K562 (cell line): ENCODE results near the gene MAP4. TPM values are rescaled to one million over a fixed set of nuclear protein-coding genes. Genes with fewer than 3 reads are reported as not detected.
A peak's percentile ranks its signal among the peaks of the same experiment; 100 is the strongest.

ENCODE experiments used
- ATAC-seq: fragments of 200-7000 bp; cut with Tn5 transposase; 3 replicates; pipeline ENCODE4 v1.9.1; 2020; ENCODE audit warnings: moderate library complexity
- BruUV-seq: library from RNA; stranded (reverse); fragments of 400-500 nt; replicated peaks from 2 replicates; lab custom pipeline; 2021; lab: Mats Ljungman, UMichigan
- CTCF ChIA-PET: fragments of 300-600 bp; formaldehyde crosslinking; extraction: SDS; loops from one replicate; lab custom pipeline; 2021; ENCODE audit warnings: low intra/inter-chr PET ratio; lab: Yijun Ruan, JAX
- POLR2A ChIA-PET: fragments of 300-600, 350-650 bp; sonication (Branson Sonifier 250); formaldehyde crosslinking; extraction: SDS; loops from one replicate; lab custom pipeline; 2021; ENCODE audit warnings: antibody characterized with exemption, inconsistent platforms; lab: Yijun Ruan, JAX
- DNase-seq, 4 experiments: peaks; one replicate each; pipeline versions ENCODE4 v3.0.0 to v3.0.0-alpha.2; 2011 to 2018; ENCODE audit warnings: low spot score in 3 of 4, mixed read lengths in 3 of 4; ENCODE audit errors: extremely low read depth in 1 of 4
- FAIRE-seq: peaks from 2 replicates; lab custom pipeline; 2011; peaks lifted over from hg19 to GRCh38; lab: Jason Lieb, UNC
- H2AFZ ChIP-seq: 2 replicates; pipeline ENCODE4 v1.6.0; 2011; ENCODE audit warnings: low read depth, low read length, control low read depth, inconsistent platforms
- H3K27ac ChIP-seq: fragments of 200-600 bp; 3 replicates; pipeline ENCODE4 v1.8.0; 2011; ENCODE audit warnings: low read depth, mild to moderate bottlenecking, control low read depth, inconsistent platforms, low read length, moderate library complexity, mixed read lengths; ENCODE audit errors: extremely low read depth
- H3K27me3 ChIP-seq, 2 experiments: fragments of 300-600 bp in 1 of 2; 2 replicates in 1 of 2; 3 replicates in 1 of 2; pipeline versions ENCODE4 v1.6.0 to v1.8.0; 2011; ENCODE audit warnings: inconsistent platforms in 2 of 2, low read length in 2 of 2, mild to moderate bottlenecking in 1 of 2, mixed read lengths in 1 of 2, moderate library complexity in 1 of 2; ENCODE audit not compliant: control insufficient read depth in 2 of 2, insufficient read depth in 2 of 2
- H3K36me3 ChIP-seq: fragments of 300-600 bp; 3 replicates; pipeline ENCODE4 v1.8.0; 2011; ENCODE audit warnings: mild to moderate bottlenecking, low read length, inconsistent platforms; ENCODE audit not compliant: control insufficient read depth, insufficient read depth
- H3K4me1 ChIP-seq, 2 experiments: fragments of 200-600 bp in 1 of 2; replicated peaks in 1 of 2; 2 replicates in 1 of 2; 3 replicates in 1 of 2; pipeline versions ENCODE4 v1.5.1 to v1.8.0; 2011; ENCODE audit warnings: inconsistent platforms in 2 of 2, low read length in 2 of 2, mild to moderate bottlenecking in 1 of 2, mixed read lengths in 1 of 2, moderate library complexity in 1 of 2; ENCODE audit not compliant: control insufficient read depth in 2 of 2, insufficient read depth in 2 of 2
- H3K4me2 ChIP-seq: 2 replicates; pipeline ENCODE4 v1.6.1; 2011; ENCODE audit warnings: low read length, control low read depth, inconsistent platforms, mixed read lengths; ENCODE audit not compliant: insufficient read depth
- H3K4me3 ChIP-seq: fragments of 200-600 bp; sonication (generic), shearing (Covaris generic); 2 replicates; pipeline ENCODE4 v1.5.1; 2016; ENCODE audit warnings: control low read depth, inconsistent platforms
- H3K79me2 ChIP-seq: fragments of 200-600 bp; 3 replicates; pipeline ENCODE4 v1.8.0; 2011; ENCODE audit warnings: low read length, inconsistent platforms; ENCODE audit not compliant: control insufficient read depth, insufficient read depth
- H3K9ac ChIP-seq, 2 experiments: 2 replicates each; pipeline versions ENCODE4 v1.6.0 to v1.6.1; 2011; ENCODE audit warnings: low read depth in 2 of 2, low read length in 2 of 2, control low read depth in 1 of 2, inconsistent platforms in 1 of 2, mild to moderate bottlenecking in 1 of 2, mixed read lengths in 1 of 2; ENCODE audit not compliant: insufficient read depth in 1 of 2
- H3K9me1 ChIP-seq: one replicate; pipeline ENCODE4 v1.6.0; 2011; ENCODE audit warnings: inconsistent platforms, mild to moderate bottlenecking, low read length, moderate library complexity; ENCODE audit not compliant: control insufficient read depth, insufficient read depth
- H3K9me3 ChIP-seq: replicated peaks from 2 replicates; pipeline ENCODE4 v1.5.1; 2011; ENCODE audit warnings: low read depth, low read length, inconsistent platforms; ENCODE audit not compliant: control insufficient read depth, insufficient read depth
- H4K20me1 ChIP-seq: replicated peaks from 2 replicates; pipeline ENCODE4 v1.6.1; 2011; ENCODE audit warnings: low read length, inconsistent platforms, mixed read lengths; ENCODE audit not compliant: control insufficient read depth, insufficient read depth
- ELF4 ChIP-seq: fragments of 450-650 bp; formaldehyde crosslinking; IDR thresholded peaks from 2 replicates; pipeline ENCODE4 v1.4.0; 2022; ENCODE audit warnings: missing genetic modification characterization
- NFIC ChIP-seq: fragments of 450-650 bp; IDR thresholded peaks from 2 replicates; pipeline ENCODE4 v1.6.1; 2017; ENCODE audit warnings: mild to moderate bottlenecking, inconsistent platforms
- POLR2AphosphoS5 ChIP-seq: IDR thresholded peaks from 2 replicates; pipeline ENCODE4 v1.6.1; 2011; ENCODE audit warnings: mild to moderate bottlenecking, low read depth, low read length, moderate library complexity; ENCODE audit not compliant: control insufficient read depth, insufficient read depth
- SUPT5H ChIP-seq: fragments of 450-650 bp; IDR thresholded peaks from 2 replicates; pipeline ENCODE4 v1.6.1; 2016
- ZNF717 ChIP-seq: fragments of 250-450 bp; sonication (Bioruptor Pico); IDR thresholded peaks from 2 replicates; pipeline ENCODE4 v1.5.0; 2021
- WGBS: fragments of 100-300 bp; shearing (Covaris generic); methylation state at CpG from one replicate; pipeline ENCODE4 v1.1.6; 2016; ENCODE audit warnings: low coverage, mixed read lengths; ENCODE audit not compliant: insufficient coverage; ENCODE audit errors: missing lambda C conversion rate; 5-methylcytosine and 5-hydroxymethylcytosine counted together
- in situ Hi-C: fragments of 300-500 bp; cut with MboI; formaldehyde crosslinking; loops from 4 replicates; pipeline ENCODE4 v1.15.0; 2018; ENCODE audit warnings: inconsistent platforms, mixed read lengths
- intact Hi-C: fragments of 100-400 bp; cut with micrococcal nuclease; formaldehyde crosslinking; loops from 2 replicates; pipeline ENCODE4 v1.14.2; 2022
- polyA plus RNA-seq, 8 experiments: library from polyadenylated mRNA; depleted of rRNA in 4 of 8; stranded (reverse) in 5 of 8; unstranded in 3 of 8; fragments of >200 nt; fragmentation: Nextera tagmentation in 2 of 8; fragmentation: Illumina TruSeq in 1 of 8; extraction: Ambion mirVana in 2 of 8; extraction: Trizol in 1 of 8; gene quantifications; 2 replicates each; pipeline versions ENCODE4 v1.2.1 to v1.2.3, GENCODE V29; 2011 to 2014; ENCODE audit warnings: inconsistent platforms in 1 of 8, missing spikeins in 1 of 8
- total RNA-seq, 7 experiments: library from RNA; depleted of rRNA in 6 of 7; stranded (reverse); fragments of >200 nt in 6 of 7; fragmentation: Illumina TruSeq in 2 of 7; extraction: Trizol in 2 of 7; gene quantifications; 2 replicates each; pipeline versions ENCODE4 v1.2.1 to v1.2.3, GENCODE V29; 2011 to 2021; ENCODE audit warnings: low replicate concordance in 1 of 7
- TF ChIP-seq, protein P1 (sequence below): fragments of 250-450 bp; sonication (Bioruptor Pico); IDR thresholded peaks from 2 replicates; pipeline ENCODE4 v1.4.0; 2020; ENCODE audit warnings: mild to moderate bottlenecking, moderate library complexity

MAP4 gene
- total and polyA plus RNA-seq, 9 of the 15 experiments (the other 6 are each of a cell fraction or from before 2014, with no cell fraction given) = 13.3 to 141 (median 36.8) TPM

DNA sequence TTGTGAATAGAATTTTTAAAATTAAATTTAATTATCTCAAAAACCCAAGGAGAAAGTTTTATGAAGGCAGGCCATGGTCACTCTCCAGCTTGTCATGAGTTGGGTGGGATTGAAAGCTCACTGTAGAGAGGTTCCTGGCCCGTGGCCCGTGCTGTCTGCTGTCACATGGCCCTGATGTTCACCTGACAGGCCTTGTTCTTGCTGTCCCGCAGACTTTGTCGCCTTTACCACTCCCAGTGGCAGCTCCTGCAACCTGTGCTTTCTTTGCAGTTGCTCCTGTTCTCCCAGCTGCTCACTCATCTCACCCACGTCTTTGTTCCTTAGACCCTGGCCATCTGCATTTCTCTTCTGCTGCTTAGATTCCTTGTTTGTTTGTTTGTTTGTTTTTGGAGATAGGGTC, 177.7 kb downstream of the MAP4 start:
- intact Hi-C loops (loop anchor here (5.0 kb wide), 1 partner anchor 314 kb away; no protein-coding TSS in a partner anchor), in situ Hi-C loops (loop anchor here (10.0 to 25.0 kb wide), 2 partner anchors 156 to 1399 kb away; no protein-coding TSS in a partner anchor)
- Histone ChIP-seq H3K27me3 (no peaks in the 10 kb centered on the region), H2AFZ (no peak overlapping the region), H3K27ac (no peak overlapping the region), H3K4me2 (no peak overlapping the region), H4K20me1 (peaks cover 5% of the 10 kb centered on the region), H3K4me3 (no peak overlapping the region), H3K79me2 (peaks cover 17% of the 10 kb centered on the region; the same call in 1 of the 3 replicates), H3K4me1 (no peaks in the 10 kb centered on the region), H3K9ac (no peak overlapping the region), H3K9me1 (peaks cover 3% of the 10 kb centered on the region), H3K36me3 (peaks cover 92% of the 10 kb centered on the region), H3K9me3 (no peaks in the 10 kb centered on the region)
- CTCF ChIA-PET = interaction anchor here (0.7 to 2.5 kb wide), 2 partner anchors 15 to 151 kb away, joined by 3 to 14 read pairs; no protein-coding TSS in a partner anchor
- no TSS peak for BruUV-seq
- FAIRE-seq = peak; percentile 54
- no peak for DNase-seq
- 89% methylated on average over 5 of the region's 5 CpGs for WGBS
- TF ChIP-seq SUPT5H (peak; percentile 11; the same call in 1 of the 2 replicates), NFIC (no peak)
- no peak for ATAC-seq
- POLR2A ChIA-PET = interaction anchor here (0.8 to 5.5 kb wide), 7 partner anchors 8 to 25 kb away, joined by 3 to 54 read pairs (median 3); no protein-coding TSS in a partner anchor

DNA sequence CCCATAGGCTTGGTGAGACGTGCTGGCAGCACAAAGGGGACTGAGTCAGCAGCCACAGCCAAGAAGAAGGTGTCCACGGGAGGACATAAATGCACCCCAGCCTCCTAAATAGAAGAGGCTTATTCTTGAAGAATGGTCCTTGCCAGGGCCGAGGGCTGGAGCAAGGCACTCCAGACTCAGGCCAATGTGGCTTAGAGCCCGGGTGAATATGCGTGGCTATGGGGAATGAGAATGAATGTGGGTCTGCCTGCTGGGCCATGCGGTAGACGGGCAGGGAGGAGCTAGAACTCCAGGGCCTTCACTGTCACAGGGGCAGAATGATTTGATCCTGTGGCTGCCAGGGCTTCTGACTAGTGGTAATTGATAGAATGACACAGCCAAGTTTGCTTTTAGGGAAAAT, 179.2 kb downstream of the MAP4 start:
- H2AFZ ChIP-seq = no peak overlapping the region
- peaks cover 17% of the 10 kb centered on the region; the same call in 1 of the 3 replicates for H3K79me2 ChIP-seq
- no peaks in the 10 kb centered on the region for H3K9me3 ChIP-seq
- no peaks in the 10 kb centered on the region for H3K4me1 ChIP-seq
- no peak for DNase-seq
- H3K9me1 ChIP-seq = peaks cover 3% of the 10 kb centered on the region
- H3K4me2 ChIP-seq = no peak overlapping the region
- no TSS peak for BruUV-seq
- H3K9ac ChIP-seq = no peak overlapping the region; a peak in 1 of 4 replicates
- no peaks in the 10 kb centered on the region for H3K27me3 ChIP-seq
- in situ Hi-C loops = loop anchor here (10.0 to 25.0 kb wide), 2 partner anchors 158 to 1400 kb away; no protein-coding TSS in a partner anchor
- ATAC-seq = peak; percentile 8; the same call in 2 of the 3 replicates
- no peak for FAIRE-seq
- ChIA-PET POLR2A (interaction anchor here (0.5 to 5.5 kb wide), 8 partner anchors 10 to 315 kb away, joined by 3 to 54 read pairs (median 4); no protein-coding TSS in a partner anchor), CTCF (interaction anchor here (0.6 to 2.5 kb wide), 3 partner anchors 153 to 314 kb away, joined by 3 to 14 read pairs (median 13); no protein-coding TSS in a partner anchor)
- TF ChIP-seq ZNF717 (CRISPR knock-in tag) (no peak), POLR2AphosphoS5 (0 out of 2 replicates have a peak, but pooled peaks have one; percentile 11), ELF4 (CRISPR knock-in tag) (no peak)
- TF ChIP-seq, protein P1, sequence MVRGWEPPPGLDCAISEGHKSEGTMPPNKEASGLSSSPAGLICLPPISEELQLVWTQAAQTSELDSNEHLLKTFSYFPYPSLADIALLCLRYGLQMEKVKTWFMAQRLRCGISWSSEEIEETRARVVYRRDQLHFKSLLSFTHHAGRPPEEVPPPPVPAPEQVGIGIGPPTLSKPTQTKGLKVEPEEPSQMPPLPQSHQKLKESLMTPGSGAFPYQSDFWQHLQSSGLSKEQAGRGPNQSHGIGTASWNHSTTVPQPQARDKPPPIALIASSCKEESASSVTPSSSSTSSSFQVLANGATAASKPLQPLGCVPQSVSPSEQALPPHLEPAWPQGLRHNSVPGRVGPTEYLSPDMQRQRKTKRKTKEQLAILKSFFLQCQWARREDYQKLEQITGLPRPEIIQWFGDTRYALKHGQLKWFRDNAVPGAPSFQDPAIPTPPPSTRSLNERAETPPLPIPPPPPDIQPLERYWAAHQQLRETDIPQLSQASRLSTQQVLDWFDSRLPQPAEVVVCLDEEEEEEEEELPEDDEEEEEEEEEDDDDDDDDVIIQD (CRISPR knock-in tag) = no peak
- H3K36me3 ChIP-seq = peaks cover 92% of the 10 kb centered on the region
- WGBS = 95% methylated on average over 7 of the region's 7 CpGs
- H3K27ac ChIP-seq = no peak overlapping the region
- intact Hi-C loops = loop anchor here (1.0 to 5.0 kb wide), 2 partner anchors 153 to 315 kb away; no protein-coding TSS in a partner anchor
- no peak overlapping the region for H3K4me3 ChIP-seq
- H4K20me1 ChIP-seq = peaks cover 5% of the 10 kb centered on the region
